Transverse colon (tissue), 4 donors: ENCODE data around the gene PC. TPM values are rescaled to one million over a fixed set of nuclear protein-coding genes. Genes with fewer than 3 reads are reported as not detected.

Source experiments
- DNase-seq: peaks from one replicate; pipeline ENCODE4 v3.0.0-alpha.2; 2019
- H3K27ac ChIP-seq, 4 donors: fragments of 200-600 bp; sonication (generic); 2 replicates each; pipeline ENCODE4 v1.5.1; 2016 to 2018; ENCODE audit warnings: inconsistent platforms in 4 of 4
- H3K27me3 ChIP-seq: fragments of 200-600 bp; sonication (generic); 2 replicates; pipeline ENCODE4 v1.5.1; 2017; ENCODE audit warnings: inconsistent platforms
- H3K36me3 ChIP-seq, 4 donors: fragments of 200-600 bp; sonication (generic); 2 replicates each; pipeline ENCODE4 v1.5.1; 2017 to 2019; ENCODE audit warnings: inconsistent platforms in 4 of 4
- H3K4me1 ChIP-seq, 4 donors: fragments of 200-600 bp; sonication (generic); 2 replicates each; pipeline ENCODE4 v1.5.1; 2017 to 2020; ENCODE audit warnings: inconsistent platforms in 4 of 4
- H3K4me3 ChIP-seq, 4 donors: fragments of 200-600 bp; sonication (generic); 1 replicate in 1 of 4; 2 replicates in 3 of 4; pipeline versions ENCODE4 v1.5.1 to v1.6.1; 2017 to 2019; ENCODE audit warnings: inconsistent platforms in 4 of 4
- H3K9me3 ChIP-seq, 2 donors: fragments of 200-600 bp; sonication (generic); 2 replicates each; pipeline ENCODE4 v1.5.1; 2017 to 2019; ENCODE audit warnings: inconsistent platforms in 2 of 2
- CTCF ChIP-seq, 5 experiments: fragments of 200-600 bp in 3 of 5; fragments of 450-650 bp in 2 of 5; sonication (generic) in 3 of 5; IDR thresholded peaks; 1 replicate in 2 of 5; 2 replicates in 3 of 5; pipeline ENCODE4 v1.5.1; 2016 to 2017; ENCODE audit warnings: antibody characterized with exemption in 5 of 5, inconsistent platforms in 3 of 5, mild to moderate bottlenecking in 2 of 5, moderate library complexity in 1 of 5
- EP300 ChIP-seq: sonication (generic); formaldehyde crosslinking; IDR thresholded peaks from one replicate; pipeline ENCODE4 v1.6.1; 2017; ENCODE audit warnings: antibody characterized with exemption, low read depth
- POLR2A ChIP-seq: fragments of 450-650 bp; IDR thresholded peaks from one replicate; pipeline ENCODE4 v1.6.1; 2016; ENCODE audit warnings: antibody characterized with exemption, mild to moderate bottlenecking, moderate library complexity
- POLR2AphosphoS5 ChIP-seq, 3 donors: sonication (generic); formaldehyde crosslinking; IDR thresholded peaks; one replicate each; pipeline ENCODE4 v1.6.1; 2016; ENCODE audit warnings: antibody characterized with exemption in 3 of 3
- WGBS, 2 donors: methylation state at CpG; one replicate each; pipeline ENCODE4 v1.1.5; 2018; ENCODE audit warnings: low coverage in 1 of 2; 5-methylcytosine and 5-hydroxymethylcytosine counted together
- in situ Hi-C, 4 donors: fragments of 200-750 bp; cut with MboI; loops; one replicate each; pipeline versions ENCODE4 v1.15.0 to v1.15.1; 2017; ENCODE audit warnings: low sequenced_read_pairs in 3 of 4, low pct_ligation_motif_present in 1 of 4, low pct_unique_long_range_greater_than_20kb in 1 of 4
- intact Hi-C: fragments of 100-400 bp; cut with DNase I; formaldehyde crosslinking; loops from one replicate; pipeline ENCODE4 v1.15.1; 2023; ENCODE audit warnings: low total_unique reads
- total RNA-seq, 4 donors: library from RNA; depleted of rRNA; stranded (reverse); fragments of >200 nt; gene quantifications; one replicate each; pipeline ENCODE4 v1.1.0, GENCODE V29; 2016

Gene PC
- total RNA-seq, 4 donors from 2014 or later: 14.9 to 246 (median 38.1) TPM

GRCh38 chr11:66874232-66874631 is 84.0 kb downstream of the PC start:
- Histone ChIP-seq H3K27me3 (no peaks in the 10 kb centered on the region), H3K9me3 (no peaks in the 10 kb centered on the region), H3K4me3 (no peak overlapping the region), H3K36me3 (no peaks in the 10 kb centered on the region), H3K4me1 (peaks cover 0 to 4% (median 0%) of the 10 kb centered on the region in 4 donors), H3K27ac (no peak overlapping the region)
- no peak for TF ChIP-seq POLR2A
- TF ChIP-seq EP300: no peak
- no peak for TF ChIP-seq POLR2AphosphoS5 (IDR thresholded peaks at IDR 0.05)
- TF ChIP-seq CTCF (IDR thresholded peaks at IDR 0.05): no peak
- no peak for DNase-seq
- in situ Hi-C loops: no loop called here
- WGBS, 2 donors: 69 to 80% methylated on average over 1 to 6 of the region's 6 CpGs
- intact Hi-C loops: no loop called here

- H3K27ac ChIP-seq: no peak overlapping the region
- WGBS, 2 donors: 93% methylated on average over 18 of the region's 18 CpGs; no CpG with 5 or more reads in 1 of the 2 donors
- in situ Hi-C loops: no loop called here
Observed at GRCh38 chr11:66871521-66871901, 86.7 kb downstream of the PC start.

GRCh38 chr11:66870616-66871520 is 87.3 kb downstream of the PC start:
- 92% methylated on average over 39 of the region's 39 CpGs; no CpG with 5 or more reads in 1 of the 2 donors for WGBS, 2 donors
- Histone ChIP-seq H3K27ac (no peak overlapping the region), H3K4me3 (no peak overlapping the region), H3K27me3 (no peaks in the 10 kb centered on the region), H3K9me3 (no peaks in the 10 kb centered on the region), H3K4me1 (no peaks in the 10 kb centered on the region), H3K36me3 (no peaks in the 10 kb centered on the region)
- no peak for DNase-seq
- in situ Hi-C loops: no loop called here
- TF ChIP-seq POLR2A: no peak
- TF ChIP-seq EP300: no peak
- no peak for TF ChIP-seq POLR2AphosphoS5 (IDR thresholded peaks at IDR 0.05)
- no peak for TF ChIP-seq CTCF (IDR thresholded peaks at IDR 0.05)
- intact Hi-C loops: no loop called here

More at GRCh38 chr11:66871521-66871901, 86.7 kb downstream of the PC start:
- Histone ChIP-seq H3K9me3 (no peaks in the 10 kb centered on the region), H3K4me1 (no peaks in the 10 kb centered on the region), H3K27me3 (no peaks in the 10 kb centered on the region), H3K36me3 (no peaks in the 10 kb centered on the region), H3K4me3 (no peak overlapping the region)
- no peak for DNase-seq
- TF ChIP-seq POLR2A (no peak), CTCF (IDR thresholded peaks at IDR 0.05) (no peak), EP300 (no peak), POLR2AphosphoS5 (IDR thresholded peaks at IDR 0.05) (no peak)
- intact Hi-C loops: no loop called here

- Histone ChIP-seq H3K27ac (no peak overlapping the region), H3K27me3 (no peaks in the 10 kb centered on the region), H3K9me3 (no peaks in the 10 kb centered on the region), H3K36me3 (no peaks in the 10 kb centered on the region), H3K4me3 (no peak overlapping the region), H3K4me1 (peaks cover 0 to 4% (median 2%) of the 10 kb centered on the region in 4 donors)
- 90 to 99% methylated on average over 2 to 15 of the region's 16 CpGs for WGBS, 2 donors
- DNase-seq: no peak
- intact Hi-C loops: no loop called here
- in situ Hi-C loops: no loop called here
- TF ChIP-seq EP300 (no peak), POLR2A (no peak), CTCF (IDR thresholded peaks at IDR 0.05) (no peak), POLR2AphosphoS5 (IDR thresholded peaks at IDR 0.05) (no peak)
Observed at GRCh38 chr11:66870131-66870530, 88.1 kb downstream of the PC start.
